ENCODE measurements around the gene CCDC33.
A peak's percentile ranks its signal among the peaks of the same experiment; 100 is the strongest.

The CCDC33 gene

GRCh38 chr15:74369084-74369745 is 133.1 kb downstream of the CCDC33 start:
- DNase-seq: no peak

GRCh38 chr15:74369756-74370155 is 133.6 kb downstream of the CCDC33 start:
- DNase-seq: no peak

GRCh38 chr15:74370471-74370870 is 134.3 kb downstream of the CCDC33 start:
- no peak for DNase-seq

DNA sequence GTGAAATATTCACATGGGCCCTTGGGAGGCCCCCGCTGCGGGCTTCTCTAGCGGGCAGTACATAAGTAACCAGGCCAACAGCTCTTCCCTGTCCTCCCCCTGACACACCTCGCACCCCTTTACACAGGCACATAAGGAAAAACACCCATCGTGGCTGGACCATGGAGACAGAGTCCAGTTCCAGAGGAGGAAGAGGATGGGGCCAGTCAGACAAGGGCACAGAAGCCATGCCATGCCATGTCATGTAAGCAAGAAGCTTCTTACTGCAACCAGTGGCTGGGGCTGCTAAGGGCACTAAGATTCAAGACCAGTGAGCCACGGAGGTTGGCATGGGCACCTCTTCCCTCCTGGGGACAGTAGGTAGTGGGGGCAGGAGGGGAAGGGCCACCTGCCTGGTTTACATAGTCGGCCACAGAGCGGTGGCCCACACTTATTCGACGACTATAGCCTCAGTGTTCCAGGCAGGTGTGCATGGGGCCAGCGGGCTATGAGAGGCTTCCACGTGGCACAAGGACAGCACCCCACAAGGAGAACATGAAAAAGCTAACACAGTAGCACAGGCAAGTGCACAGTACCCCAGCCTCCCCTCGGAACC is 137.0 kb downstream of the CCDC33 start:
- DNase-seq: no peak

- DNase-seq: peak; percentile 81
These were observed 137.9 kb downstream of the CCDC33 start for GRCh38 chr15:74373731-74374647.

- DNase-seq: no peak
These were observed 138.6 kb downstream of the CCDC33 start for GRCh38 chr15:74374648-74375302.

DNA sequence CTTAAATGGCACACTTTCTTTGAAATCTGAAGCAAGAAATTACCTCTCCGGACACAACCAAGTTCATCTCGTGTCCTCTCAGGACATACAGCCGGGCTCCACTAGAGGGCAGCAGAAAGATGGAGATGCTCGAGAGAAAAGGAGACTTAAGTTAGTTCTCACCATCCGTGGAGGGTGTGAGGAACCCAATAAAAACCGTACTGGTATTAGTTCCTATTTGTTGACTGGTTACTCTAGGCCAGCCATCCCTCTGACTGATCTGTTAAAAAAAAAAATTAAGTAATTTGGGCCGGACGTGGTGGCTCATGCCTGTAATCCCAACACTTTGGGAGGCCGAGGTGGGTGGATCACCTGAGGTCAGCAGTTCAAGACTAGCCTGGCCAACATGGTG is 139.2 kb downstream of the CCDC33 start:
- DNase-seq: peak; percentile 50

- DNase-seq: no peak
These were observed 140.1 kb downstream of the CCDC33 start for GRCh38 chr15:74376226-74376625.

DNA sequence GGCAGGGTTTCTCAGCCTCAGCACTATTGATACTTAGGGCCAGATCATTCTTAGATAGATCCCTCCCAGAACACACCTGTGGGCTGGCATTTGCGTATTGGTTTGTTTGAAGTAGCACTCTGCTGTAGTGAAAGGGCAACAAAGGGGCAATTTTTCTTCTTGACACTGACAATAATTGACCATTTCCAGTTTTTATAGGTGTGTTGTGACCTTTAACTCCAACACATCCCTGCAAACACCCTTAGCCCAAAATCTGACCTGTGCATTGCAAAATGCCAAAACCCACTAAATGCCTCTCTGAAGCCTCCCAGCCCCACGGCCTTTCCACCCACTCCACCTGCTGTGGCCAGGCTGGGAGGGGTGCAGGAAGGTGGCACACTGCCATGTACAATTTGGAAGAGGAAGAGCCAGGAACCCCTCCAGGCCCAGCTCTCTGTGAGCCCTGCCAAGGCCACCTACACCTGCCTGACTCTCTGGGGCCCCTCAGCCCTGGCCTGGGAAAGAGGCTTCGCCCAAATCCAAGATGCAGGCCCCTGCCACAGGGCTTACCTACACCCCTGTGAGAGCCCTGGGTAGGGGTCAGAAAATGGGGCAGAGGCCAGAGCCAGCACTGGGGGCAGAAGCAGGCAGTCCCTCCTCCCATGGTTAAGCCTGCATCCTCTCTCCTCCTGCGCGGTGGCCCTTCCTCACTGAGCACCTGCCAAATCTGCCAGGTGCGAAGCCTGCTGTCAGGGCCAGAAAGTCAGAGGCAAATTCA is 140.9 kb downstream of the CCDC33 start:
- DNase-seq: no peak

GRCh38 chr15:74377831-74378766 is 142.0 kb downstream of the CCDC33 start:
- DNase-seq: no peak

- peak; percentile 54 for DNase-seq
These were observed 142.7 kb downstream of the CCDC33 start for GRCh38 chr15:74378848-74379247.

- no peak for DNase-seq
These were observed 144.4 kb downstream of the CCDC33 start for GRCh38 chr15:74380361-74381189.

- DNase-seq: no peak
These were observed 145.0 kb downstream of the CCDC33 start for GRCh38 chr15:74381190-74381453.

DNA sequence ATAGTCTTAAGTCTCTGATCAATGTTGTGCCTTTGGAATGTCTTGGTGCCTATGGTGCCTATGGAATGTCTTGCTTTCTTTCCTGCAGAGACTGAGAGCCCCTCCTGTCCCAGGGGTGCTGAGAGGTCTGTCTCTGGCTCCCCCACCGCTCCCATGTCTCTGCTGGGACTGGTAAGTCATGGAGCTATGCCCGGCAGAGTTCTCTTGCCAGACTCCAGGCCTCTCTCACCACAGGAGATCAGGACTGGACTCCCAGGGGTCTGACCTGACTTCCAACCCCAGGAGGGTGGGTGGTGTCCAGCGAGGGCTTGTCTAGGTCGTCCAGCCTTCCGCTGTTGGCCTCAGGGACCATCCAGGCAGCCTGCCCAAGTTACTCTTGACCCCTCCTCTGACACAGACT is 145.4 kb downstream of the CCDC33 start:
- DNase-seq: no peak

- DNase-seq: peak; percentile 63
These were observed 146.1 kb downstream of the CCDC33 start for GRCh38 chr15:74382004-74382816.

DNA sequence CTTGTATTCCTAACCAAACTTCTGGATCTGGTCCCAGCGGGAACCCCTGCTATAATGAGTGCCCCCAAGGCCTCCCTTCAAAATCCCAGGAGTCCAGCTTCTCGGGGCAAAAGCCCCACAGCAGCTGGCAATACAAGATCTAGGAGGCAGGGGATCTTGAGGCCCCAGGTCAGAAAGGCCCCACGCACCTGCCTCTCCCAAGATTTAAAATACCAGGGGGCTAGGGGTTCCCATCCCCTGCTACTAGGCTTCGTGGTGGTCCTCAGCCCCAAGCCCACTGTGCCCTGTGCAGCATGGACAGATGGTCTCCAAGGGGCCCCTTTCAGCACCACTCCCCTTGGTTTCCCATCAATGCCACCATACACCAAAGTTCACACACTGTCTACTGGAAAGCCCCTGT is 147.2 kb downstream of the CCDC33 start:
- no peak for DNase-seq

DNA sequence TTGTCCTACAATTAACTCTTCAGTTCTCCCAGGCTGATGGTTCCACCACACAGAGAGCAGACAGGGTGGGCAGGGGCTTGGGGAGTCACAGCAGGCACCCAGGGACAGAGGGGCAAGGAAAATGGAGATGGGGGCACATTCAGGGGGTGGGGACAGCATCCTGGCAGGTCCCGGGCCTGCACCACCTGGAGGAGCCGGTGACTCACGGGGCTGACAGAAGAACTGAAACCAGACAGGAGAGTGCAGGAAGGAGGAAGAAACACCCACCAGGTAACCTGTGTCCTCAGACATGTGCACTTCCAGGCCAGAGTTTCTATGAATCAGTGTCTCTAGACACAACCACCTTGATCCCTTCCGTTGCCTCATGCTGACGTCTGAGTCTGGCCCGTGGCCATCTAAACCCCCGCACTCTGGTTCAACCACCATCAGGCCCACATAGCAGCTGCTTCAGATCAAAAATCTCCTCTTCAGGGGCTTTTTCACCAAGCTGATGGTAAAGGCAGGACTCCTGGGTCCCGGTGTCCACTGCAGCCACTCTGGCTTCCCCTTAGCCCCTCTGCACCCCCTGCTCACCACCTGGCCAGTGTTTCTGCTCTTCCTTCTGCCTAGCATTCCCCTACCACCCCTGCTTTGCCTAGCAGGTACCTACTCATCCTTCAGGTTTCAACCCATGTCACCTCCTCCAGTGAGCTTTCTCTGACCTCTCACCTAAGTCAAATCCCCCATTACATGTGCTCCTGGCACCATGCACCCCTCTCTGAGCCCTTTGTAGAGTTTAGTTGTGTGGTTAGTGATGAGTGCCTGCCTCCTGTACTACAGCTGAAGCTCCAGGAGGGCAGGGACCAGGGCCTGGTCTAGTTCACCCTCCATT is 147.8 kb downstream of the CCDC33 start:
- no peak for DNase-seq

- DNase-seq: no peak
These were observed 148.4 kb downstream of the CCDC33 start for GRCh38 chr15:74384566-74384880.
